ENCODE measurements around the gene LSM10.

Gene LSM10

DNA sequence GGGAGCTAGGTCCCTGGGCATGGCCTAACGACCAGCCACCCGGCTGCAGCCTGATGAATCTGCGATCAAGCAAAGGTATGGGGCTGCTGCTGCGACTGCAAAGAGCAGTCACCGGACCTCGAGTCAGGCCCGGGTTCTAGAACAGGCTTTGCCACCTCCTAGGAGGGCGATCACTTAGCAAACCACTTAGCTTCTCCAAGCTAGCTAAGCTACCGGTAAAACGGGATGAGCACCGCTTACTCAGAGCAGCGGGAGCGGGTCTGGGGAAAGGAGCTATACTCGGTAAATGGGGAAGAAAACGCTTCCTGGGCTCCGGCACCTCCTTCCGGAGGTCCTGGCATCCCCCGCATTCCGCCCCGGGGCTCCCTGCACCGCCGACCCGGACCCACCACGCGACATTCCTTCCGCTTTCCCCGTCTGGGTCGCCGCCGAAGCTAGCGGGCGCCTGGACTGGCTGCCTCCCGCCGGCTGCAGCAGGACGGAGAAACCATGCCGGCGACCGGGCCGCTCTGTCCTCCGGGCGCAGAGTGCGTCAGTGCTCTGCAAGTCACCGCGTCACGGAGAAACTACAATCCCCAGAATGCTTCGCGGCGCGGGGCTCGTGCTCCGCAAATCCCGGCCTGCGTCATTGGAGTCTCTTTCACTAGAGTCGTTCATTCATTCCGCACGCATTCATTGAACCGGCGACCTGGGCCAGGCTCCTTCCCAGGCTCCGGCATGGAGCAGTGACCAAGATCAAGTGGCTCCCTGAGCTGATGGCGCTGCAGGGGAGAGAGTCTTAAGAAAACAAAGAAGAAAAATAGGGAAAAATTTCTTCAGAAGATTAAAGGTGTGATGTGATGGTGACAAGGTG is at the start of gene LSM10:
Gene LSM10 (minus strand): TSS at position 531 of the 853 bp plus-strand sequence. CDS start 3,779 bp downstream, outside the sequence.
- peak; percentile 81 to 85 for DNase-seq (ENCODE audit: low read depth in 2 of 2)

DNA sequence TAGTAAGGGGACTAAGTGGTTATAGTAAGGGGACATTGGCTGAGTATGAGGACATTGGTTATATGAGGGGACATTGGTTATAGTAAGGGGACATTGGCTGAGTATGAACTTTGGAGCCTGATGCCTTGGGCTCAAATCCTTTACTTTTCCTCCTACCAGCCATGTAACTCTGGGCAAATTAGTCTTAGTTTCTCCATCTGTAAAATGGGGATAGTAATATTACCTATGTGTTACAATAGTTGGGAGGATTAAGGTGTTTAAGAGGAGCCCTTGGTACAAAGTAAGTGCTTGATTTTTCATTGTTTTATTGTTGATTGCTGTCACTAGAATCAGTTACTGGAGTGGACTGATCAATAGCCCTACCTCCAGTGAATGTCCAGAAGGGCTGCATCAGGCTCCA is 49.7 kb upstream of the LSM10 start:
- DNase-seq (ENCODE audit: low read depth in 2 of 2), result no peak

DNA sequence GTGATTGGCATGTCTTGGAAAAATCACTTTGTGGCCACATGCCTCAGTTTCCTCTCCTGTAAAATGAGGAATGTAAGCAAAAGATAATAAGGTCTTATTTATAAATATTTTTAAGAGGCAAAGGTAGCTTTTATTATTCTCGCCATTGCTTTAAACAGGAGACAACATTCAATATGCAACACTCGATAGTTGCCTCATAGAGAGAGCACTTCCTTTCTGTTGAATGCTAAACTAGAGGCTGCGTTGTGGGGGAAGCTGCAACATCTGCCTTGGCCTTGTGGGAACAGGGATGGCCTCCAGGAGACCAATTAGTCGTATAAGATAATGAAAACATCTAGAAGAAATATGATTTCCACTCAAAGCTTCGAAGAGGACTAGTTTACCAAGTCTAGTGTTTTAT is 49.0 kb upstream of the LSM10 start:
- no peak for DNase-seq (ENCODE audit: low read depth in 2 of 2)

DNA sequence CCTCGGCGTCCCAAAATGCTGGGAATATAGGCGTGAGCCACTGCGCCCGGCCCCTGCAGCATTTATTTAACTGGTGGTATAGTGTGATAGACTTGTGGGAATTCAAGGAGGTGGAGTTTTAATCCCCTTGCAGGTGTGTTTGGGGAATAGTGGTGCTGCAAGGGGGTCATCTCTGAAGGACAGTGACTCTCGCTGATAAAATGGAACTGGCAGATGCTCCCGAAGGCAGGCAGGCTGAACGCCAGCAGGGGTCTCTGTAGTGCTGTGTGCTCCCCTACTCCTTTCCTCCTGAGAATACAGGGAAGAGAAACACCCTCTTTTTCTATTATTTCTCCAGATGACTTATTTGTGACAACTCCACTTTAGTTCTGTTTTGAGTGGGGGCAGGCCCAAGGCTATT is 48.6 kb upstream of the LSM10 start:
- no peak for DNase-seq (ENCODE audit: low read depth in 2 of 2)

DNA sequence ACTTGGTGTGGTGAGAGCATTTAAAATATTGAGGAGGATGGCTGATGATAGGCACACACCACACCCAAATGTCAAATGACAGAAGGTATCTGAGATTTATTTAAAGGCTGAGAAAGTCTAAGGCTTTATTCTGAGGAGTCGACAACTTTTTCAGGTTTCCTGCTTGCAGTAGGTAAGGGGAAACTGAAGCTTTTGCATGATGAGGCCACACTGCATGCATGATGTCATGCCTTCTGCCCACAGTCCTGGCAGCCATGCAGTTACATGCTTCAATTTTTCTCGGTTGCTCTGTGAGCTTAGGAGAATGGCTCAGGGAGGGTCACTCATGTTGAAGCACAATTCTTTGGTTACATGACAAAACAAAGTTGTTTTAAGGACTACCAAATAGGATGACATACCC is 45.6 kb upstream of the LSM10 start:
- no peak for DNase-seq (ENCODE audit: low read depth in 2 of 2)

DNA sequence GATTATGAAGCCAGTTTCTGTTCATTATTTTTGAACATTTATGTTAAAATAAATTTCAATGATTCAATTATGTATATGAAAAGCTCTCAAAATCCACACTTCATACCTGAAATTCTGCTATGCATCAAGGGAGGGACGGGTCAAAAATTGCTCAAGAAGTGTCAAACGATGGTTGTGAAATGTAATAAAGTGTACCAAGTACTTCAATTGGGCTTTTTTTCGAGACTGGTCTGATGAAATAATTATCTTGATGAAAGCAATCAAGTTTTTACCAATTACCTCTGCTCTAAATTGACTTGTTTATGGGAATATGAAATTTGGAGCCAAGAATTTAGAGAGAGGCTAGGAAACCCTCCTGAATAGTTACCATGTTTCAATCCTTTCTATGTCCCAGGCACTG is 44.6 kb upstream of the LSM10 start:
- DNase-seq (ENCODE audit: low read depth in 2 of 2), result no peak

DNA sequence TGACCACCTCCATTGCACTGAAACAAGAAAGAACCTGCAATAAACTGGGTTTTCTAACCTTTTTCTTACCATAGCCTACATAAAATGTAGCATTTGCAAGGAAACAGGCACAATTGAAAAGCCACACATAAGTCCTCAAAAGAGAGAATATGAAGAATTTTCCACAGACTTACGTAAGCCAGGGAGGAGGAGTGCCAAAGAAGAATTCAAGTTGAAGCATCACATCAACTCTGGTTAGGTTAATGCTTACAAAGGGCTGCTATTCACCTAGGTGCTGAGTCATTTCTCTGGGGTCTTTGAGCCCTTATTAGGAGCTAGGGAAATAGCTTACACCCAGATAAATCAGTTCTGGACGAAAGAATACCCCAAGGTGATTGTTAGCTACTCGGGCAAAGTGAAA is 42.9 kb upstream of the LSM10 start:
- DNase-seq (ENCODE audit: low read depth in 2 of 2), result no peak

DNA sequence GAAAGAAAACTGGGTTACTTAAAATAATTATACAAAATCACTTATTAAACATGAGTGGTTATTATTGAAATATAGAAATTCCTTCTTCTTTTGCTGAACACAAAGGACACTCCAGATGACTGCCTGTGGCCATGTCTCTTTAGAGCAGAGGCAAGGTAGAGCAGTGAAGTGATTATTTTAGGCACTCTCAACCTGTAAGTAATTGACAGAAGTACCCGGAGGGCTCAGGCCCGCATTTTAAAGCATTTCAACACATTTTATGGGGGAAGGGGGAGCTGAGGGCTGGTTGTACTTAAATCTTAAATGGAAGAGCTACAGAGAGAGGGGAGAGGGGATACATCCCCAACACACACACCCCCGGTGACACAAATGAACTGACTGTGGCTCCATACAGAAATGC is 42.3 kb upstream of the LSM10 start:
- no peak for DNase-seq (ENCODE audit: low read depth in 2 of 2)

DNA sequence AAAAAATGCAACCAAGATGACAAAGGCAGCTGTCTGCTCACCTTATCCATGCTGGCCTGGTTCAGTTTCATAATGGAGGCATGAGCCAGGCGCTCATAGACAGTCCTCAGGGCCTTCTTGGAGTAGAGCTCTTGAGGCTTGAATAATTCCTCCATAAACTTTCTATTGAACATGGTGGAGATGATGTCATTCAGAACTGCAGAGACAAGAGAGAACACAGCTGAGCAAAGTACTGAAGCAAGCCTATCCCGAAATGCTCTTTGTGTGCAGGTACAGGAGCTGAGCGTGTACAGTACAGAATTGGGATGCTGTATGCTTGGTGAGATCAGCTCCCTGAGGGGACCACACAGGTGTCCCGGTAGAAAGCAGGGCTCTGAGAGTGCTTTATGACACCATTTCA is 41.0 kb upstream of the LSM10 start:
- no peak for DNase-seq (ENCODE audit: low read depth in 2 of 2)

DNA sequence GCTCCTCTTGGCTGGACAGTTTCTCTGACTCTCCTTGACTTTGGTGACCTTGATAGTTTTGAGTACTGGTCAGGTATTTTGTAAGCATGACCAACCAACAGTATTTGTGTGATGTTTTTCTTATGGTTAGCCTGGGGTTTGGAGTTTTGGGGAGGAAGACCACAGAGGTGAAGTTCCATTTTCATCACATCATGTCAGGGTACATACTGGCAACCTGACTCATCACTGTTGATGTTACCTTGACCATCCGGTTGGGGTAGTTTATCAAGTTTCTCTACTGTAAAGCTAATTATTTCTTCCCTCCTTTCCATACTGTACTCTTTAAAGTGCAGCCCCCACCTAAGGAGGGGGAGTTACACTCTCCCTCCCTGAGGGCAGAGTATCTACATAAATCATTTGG is 39.1 kb upstream of the LSM10 start:
- no peak for DNase-seq (ENCODE audit: low read depth in 2 of 2)

DNA sequence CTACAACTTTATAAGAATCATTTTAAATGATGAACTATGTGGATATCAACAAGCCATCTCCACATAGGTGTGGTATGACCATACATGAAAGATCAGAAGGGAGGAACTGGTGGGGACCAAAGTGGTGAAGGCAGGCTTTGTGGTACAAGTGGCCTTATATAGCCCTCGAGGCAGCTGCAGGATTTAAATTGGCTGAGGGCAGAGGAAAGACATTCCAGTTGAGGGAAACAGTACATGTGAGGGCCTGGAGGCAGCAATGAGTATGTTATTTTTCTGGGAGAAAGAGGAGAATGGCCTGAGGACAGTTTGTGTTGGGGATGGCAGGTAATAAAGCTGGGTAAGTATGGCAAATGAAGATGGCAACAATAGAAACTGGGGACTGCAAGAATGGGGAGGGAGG is 35.4 kb upstream of the LSM10 start:
- no peak for DNase-seq (ENCODE audit: low read depth in 2 of 2)

DNA sequence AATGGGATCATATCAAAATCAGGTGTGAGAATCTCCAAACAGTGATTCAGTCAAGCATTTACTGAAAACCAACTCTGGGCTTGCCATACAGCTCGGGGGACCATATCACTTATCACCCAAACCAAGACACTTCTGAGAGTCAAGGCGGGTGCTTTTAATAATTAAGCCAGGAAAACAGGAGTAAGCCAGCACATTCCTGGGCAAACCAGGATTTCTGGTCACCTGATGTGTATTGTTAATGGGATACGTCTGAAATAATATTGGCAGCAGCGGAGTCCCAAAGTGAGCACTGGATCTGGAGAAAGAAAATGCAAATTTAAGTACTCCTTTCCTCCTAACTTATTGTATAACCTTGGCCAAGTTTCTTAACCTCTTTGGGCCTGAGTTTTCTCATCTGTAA is 34.9 kb upstream of the LSM10 start:
- DNase-seq (ENCODE audit: low read depth in 2 of 2), result no peak

DNA sequence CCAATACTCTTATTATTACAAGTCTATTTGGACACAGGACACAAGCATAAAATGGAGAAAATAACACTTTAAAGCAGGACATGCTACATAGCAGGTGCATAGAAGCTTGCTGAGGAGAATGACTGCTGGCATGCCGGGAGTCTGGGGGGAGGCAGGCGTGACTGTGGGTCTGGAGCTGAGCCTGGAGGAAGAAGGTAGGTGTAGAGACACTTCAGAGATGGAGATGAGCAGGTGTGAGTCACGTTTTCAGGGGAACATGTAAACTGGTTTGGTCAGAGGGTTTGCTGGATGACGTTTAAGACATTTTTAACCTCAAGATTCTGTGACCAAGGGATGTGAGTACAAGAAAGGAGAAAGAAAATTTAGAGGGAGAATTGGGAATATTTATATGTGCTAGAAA is 28.1 kb upstream of the LSM10 start:
- no peak for DNase-seq (ENCODE audit: low read depth in 2 of 2)

DNA sequence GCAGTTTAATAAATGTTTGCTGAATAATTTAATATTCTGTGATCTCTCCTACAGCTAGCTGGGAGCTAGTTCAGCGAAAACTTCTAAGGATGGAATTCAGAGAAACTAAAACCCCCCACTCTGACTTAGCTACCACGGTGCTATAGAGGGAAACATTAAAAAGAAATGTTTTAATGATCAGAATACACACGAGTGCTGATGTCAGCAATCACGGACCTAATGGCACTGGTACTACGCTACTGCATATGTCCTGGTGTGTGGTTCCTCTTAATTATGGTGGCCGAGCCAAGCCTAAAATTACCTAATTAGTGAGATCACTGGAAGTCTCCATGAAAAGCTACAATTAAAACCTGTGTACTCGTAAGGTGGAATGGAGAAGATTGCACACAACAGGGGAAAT is 23.9 kb upstream of the LSM10 start:
- DNase-seq (ENCODE audit: low read depth in 2 of 2), result no peak

DNA sequence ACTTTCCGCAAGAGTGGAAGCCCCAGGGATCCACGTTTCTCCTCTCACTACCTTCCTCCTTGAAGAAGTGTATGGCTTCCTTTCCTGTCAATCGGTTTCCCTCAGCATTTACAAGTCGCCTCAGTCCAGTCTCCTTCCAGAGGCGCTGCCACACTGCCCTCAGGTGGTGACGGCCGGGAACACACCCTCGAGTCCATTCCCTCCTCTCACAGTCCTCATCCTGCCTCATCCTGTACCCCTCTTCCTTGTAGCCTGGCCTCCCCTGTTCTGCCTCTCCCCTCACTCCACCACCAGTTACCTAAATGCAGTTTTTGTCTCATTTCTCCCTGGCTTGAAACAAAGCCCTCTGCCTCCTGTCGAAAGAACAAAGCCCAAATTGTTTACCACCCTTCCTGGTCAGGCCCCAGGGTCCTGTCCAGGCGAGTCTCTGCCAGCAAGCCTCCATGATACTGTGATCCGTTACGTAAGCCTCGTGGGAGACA is 23.2 kb upstream of the LSM10 start:
- DNase-seq (ENCODE audit: low read depth in 2 of 2), result peak; percentile 75 to 85

DNA sequence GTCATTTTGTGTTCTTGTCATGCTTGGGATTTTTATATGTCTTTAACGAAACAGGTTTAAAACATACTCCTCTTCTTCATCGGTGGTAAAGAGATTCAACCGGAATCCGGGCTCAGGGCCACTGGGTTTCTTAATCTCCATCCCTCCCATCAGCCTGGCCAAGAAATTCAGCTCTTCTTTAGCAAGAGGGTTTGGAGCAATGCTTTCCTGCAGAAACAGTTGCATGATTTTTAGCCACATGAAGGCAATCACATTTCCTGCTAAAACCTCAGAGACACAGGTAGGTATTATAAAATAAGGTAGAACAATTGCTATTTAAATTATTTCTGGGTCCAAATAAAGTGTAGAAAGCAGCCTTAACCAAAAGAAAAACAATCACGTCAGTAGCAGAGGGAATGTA is 22.7 kb upstream of the LSM10 start:
- no peak for DNase-seq (ENCODE audit: low read depth in 2 of 2)

DNA sequence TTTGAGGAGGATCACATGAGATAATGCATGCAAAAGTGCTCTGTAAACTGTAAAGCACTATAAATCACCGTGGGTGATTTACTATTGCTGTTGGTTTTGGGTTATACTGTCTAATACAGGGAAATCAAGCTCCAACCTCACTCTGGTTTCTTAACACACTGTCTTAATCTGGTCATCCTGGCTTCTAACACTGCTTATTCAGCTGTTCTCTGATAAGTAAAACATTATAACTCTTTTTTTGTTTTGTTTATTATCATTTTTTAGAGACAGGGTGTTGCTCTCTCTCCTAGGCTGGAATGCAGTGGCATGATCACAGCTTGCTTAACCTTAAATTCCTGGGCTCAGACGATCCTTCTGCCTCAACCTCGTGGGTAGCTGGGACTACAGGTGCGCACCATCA is 21.9 kb upstream of the LSM10 start:
- DNase-seq (ENCODE audit: low read depth in 2 of 2), result no peak

DNA sequence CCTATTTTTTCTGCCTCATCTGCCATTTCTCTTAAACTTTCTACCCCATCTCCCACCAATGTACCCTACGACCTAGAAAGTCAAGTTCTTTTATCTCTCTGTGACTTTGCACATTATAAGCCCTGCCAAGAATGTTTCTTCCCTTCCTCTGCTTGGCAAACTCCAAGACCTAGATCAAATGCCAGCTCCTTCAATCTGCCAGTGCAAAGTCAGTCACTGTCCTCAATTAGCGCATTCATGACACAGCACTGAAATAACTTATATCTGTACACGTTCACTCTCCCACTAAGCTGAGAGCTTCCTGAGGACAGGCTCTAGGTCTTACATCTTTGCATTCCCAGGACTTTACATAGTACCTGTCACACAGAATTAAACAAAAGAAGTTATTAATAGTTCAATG is 21.4 kb upstream of the LSM10 start:
- no peak for DNase-seq (ENCODE audit: low read depth in 2 of 2)

DNA sequence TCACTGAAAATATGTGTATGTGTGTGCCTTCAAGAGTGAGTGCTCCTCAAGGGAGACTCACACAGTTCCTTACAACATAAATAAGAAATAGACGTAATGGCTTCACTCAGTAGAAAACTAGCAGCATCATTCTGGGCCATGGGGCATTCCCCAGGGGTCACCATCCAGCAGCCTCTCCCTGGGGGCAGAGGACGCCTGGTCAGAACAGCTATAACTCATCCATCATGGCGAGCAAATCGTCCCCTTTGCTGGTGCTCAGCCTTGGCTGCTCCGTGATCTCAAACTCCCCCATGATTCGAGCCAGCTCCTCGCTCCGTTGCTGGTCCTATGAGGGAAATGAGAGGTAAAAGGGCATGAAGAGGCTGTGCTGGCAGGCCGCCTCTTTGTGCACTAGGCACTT is 20.2 kb upstream of the LSM10 start:
- DNase-seq (ENCODE audit: low read depth in 2 of 2), result no peak

DNA sequence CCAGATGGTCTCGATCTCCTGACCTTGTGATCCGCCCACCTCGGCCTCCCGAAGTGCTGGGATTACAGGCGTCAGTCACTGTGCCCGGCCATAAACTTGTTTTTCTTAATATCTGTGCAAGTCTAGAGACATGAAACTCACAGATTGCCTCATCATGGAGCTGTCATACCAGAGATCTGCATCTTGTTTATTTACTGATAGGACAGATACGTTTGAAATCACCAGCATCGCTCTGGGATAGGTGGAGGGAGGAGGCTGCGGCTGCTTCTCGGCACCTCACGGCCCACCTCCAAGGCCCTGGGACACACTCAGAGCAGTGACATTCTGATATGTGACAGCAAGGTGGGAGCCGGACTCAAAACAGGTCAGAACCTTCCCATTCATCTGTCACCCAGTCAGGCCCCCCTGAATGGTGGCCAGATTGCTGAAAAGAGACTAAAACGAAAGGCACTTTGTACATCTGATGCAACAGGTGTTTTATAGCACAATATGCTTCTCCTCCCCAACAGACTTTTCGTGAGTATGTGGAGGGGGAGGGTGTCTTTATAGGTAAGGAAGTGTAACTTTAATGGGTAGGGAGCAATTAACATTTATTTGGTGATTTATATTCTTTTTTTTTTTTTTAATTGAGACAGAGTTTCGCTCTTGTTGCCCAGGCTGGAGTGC is 18.1 kb upstream of the LSM10 start:
- no peak for DNase-seq (ENCODE audit: low read depth in 2 of 2)

DNA sequence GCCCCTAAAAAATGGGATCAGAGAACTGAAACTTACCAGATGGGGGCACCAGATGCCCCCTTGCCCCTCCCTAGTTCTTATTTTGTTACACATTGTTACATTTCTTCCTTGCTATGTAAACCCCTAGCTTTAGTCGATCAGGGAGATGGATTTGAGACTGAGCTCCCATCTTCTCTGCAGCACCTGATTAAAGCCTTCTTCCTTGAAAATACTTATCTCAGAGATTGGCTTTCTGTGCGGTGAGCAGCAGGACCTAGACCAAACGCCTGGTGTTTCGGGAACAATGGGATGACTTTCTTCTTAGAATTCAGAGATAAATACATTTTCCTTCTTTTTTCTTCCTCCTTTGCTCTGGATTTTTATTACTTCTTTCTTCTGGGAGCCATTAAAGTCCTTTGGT is 16.7 kb upstream of the LSM10 start:
- no peak for DNase-seq (ENCODE audit: low read depth in 2 of 2)

DNA sequence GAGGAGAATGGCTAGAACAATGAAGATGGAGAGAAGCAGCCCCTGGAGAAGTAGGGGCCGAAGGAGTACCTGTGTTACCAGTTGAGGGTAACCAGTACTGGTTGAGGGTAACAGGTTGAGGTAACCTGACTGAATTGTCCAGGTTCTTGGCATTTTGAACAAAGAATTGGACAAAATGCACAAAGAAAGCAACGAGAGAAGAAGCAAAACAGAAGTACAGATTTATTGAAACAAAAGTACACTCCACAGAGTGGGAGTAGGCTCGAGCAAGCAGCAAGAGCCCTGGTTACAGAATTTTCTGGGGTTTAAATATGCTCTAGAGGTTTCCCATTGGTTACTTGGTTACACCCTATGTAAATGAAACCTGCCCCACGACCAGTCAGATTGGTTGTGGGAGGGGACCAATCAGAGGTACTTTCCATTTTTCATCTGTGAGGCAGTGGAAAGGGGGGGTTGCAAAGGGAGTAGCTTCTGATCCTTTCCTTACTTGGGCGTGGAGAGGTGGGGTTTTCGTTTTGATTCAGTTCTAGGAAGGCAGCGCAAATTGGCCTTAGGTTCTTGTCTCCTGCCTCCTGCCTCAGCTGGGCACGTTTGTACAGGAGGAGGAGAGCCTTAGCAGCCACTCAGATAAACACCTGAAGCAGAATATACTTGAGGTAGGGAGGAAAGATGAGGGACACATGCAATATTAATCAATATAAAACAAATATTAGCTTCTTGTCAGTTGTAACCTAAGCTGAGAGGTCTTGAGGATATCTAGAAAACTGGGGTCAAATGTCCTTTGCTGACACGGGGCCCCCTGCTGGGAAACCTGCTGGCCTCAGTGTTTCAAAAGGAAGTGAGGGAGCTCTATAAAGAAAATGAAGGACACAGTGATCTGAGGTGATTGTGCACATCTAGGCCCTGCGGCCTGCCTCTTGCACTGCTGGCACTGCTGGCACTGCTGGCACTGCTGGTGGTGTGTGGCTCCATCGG is 14.3 kb upstream of the LSM10 start:
- peak in 1 of 2 donors; percentile 15 for DNase-seq (ENCODE audit: low read depth in 2 of 2)
